Fibroblast of lung (primary cell): Measurements from ENCODE around the gene NECTIN4. TPM values are rescaled to one million over a fixed set of nuclear protein-coding genes. Genes with fewer than 3 reads are reported as not detected.

Experiments
- DNase-seq, 2 donors: peaks; one replicate each; pipeline versions ENCODE4 v3.0.0 to v3.0.0-alpha.2; 2010; ENCODE audit warnings: low read depth in 2 of 2
- H2AFZ ChIP-seq: 2 replicates; pipeline ENCODE4 v1.5.1; 2012; ENCODE audit warnings: low read length, control low read depth, inconsistent platforms
- H3K27ac ChIP-seq: 2 replicates; pipeline ENCODE4 v1.5.1; 2011; ENCODE audit warnings: low read length, control low read depth; ENCODE audit not compliant: insufficient read depth
- H3K27me3 ChIP-seq: 2 replicates; pipeline ENCODE4 v1.5.1; 2011; ENCODE audit warnings: mild to moderate bottlenecking, low read length; ENCODE audit not compliant: control insufficient read depth, insufficient read depth
- H3K36me3 ChIP-seq: 2 replicates; pipeline ENCODE4 v1.5.1; 2011; ENCODE audit warnings: low read length; ENCODE audit not compliant: control insufficient read depth, insufficient read depth
- H3K4me1 ChIP-seq: 2 replicates; pipeline ENCODE4 v1.5.1; 2011; ENCODE audit warnings: low read length; ENCODE audit not compliant: control insufficient read depth, insufficient read depth; ENCODE audit errors: extremely low read depth
- H3K4me2 ChIP-seq: 2 replicates; pipeline ENCODE4 v1.5.1; 2011; ENCODE audit warnings: low read length, control low read depth; ENCODE audit not compliant: insufficient read depth; ENCODE audit errors: extremely low read depth
- H3K4me3 ChIP-seq, 4 experiments: fragments of 200-600 bp in 1 of 4; sonication (generic) in 1 of 4; replicated peaks in 1 of 4; 2 replicates each; pipeline ENCODE4 v1.5.1; 2011 to 2016; ENCODE audit warnings: low read length in 4 of 4, low read depth in 3 of 4, mild to moderate bottlenecking in 3 of 4, control low read depth in 2 of 4, inconsistent platforms in 1 of 4, mixed read lengths in 1 of 4; ENCODE audit not compliant: insufficient read depth in 1 of 4; ENCODE audit errors: control extremely low read depth in 1 of 4
- H3K79me2 ChIP-seq: 2 replicates; pipeline ENCODE4 v1.5.1; 2012; ENCODE audit warnings: mild to moderate bottlenecking, low read length, inconsistent platforms; ENCODE audit not compliant: control insufficient read depth, insufficient read depth
- H3K9ac ChIP-seq: 2 replicates; pipeline ENCODE4 v1.5.1; 2011; ENCODE audit warnings: mild to moderate bottlenecking, low read length, control low read depth; ENCODE audit not compliant: insufficient read depth
- H3K9me3 ChIP-seq: 2 replicates; pipeline ENCODE4 v1.5.1; 2012; ENCODE audit warnings: low read depth, low read length; ENCODE audit not compliant: control insufficient read depth, insufficient read depth
- H4K20me1 ChIP-seq: 2 replicates; pipeline ENCODE4 v1.5.1; 2011; ENCODE audit warnings: low read length; ENCODE audit not compliant: control insufficient read depth, insufficient read depth; ENCODE audit errors: extremely low read depth
- EZH2 ChIP-seq: IDR thresholded peaks from 2 replicates; pipeline ENCODE4 v1.5.1; 2012; ENCODE audit warnings: low read length, control low read depth, mild to moderate bottlenecking; ENCODE audit errors: missing control alignments
- polyA plus RNA-seq, 2 donors: library from polyadenylated mRNA; depleted of rRNA in 1 of 2; stranded (reverse) in 1 of 2; unstranded in 1 of 2; fragments of >200 nt; gene quantifications; 2 replicates each; pipeline ENCODE4 v1.2.1, GENCODE V29; 2011 to 2012; ENCODE audit warnings: missing spikeins in 1 of 2
- total RNA-seq: library from RNA; depleted of rRNA; stranded (reverse); fragments of >200 nt; gene quantifications from 2 replicates; pipeline ENCODE4 v1.2.1, GENCODE V29; 2014
- TF ChIP-seq, protein P1 (sequence below), 2 donors: IDR thresholded peaks in 1 of 2; conservative IDR thresholded peaks in 1 of 2; 1 replicate in 1 of 2; 2 replicates in 1 of 2; pipeline ENCODE4 v1.5.1; 2011 to 2012; ENCODE audit warnings: low read length in 2 of 2, control low read depth in 1 of 2, inconsistent platforms in 1 of 2, low read depth in 1 of 2, mild to moderate bottlenecking in 1 of 2

Gene NECTIN4
- total and polyA plus RNA-seq, 2 donors (not counting 1 experiment from before 2014, with no cell fraction given): 0.16 to 0.33 TPM

GRCh38 chr1:161039154-161039545, 50.2 kb downstream of the NECTIN4 start:
- H3K79me2 ChIP-seq: peaks cover 11% of the 10 kb centered on the region
- no peaks in the 10 kb centered on the region for H3K27me3 ChIP-seq
- no peak for DNase-seq
- no peak overlapping the region for H3K4me3 ChIP-seq
- no peaks in the 10 kb centered on the region for H3K9me3 ChIP-seq
- H3K4me1 ChIP-seq: no peaks in the 10 kb centered on the region
- H3K27ac ChIP-seq: no peak overlapping the region
- H2AFZ ChIP-seq: no peak overlapping the region
- no peak for TF ChIP-seq EZH2
- TF ChIP-seq, protein P1, sequence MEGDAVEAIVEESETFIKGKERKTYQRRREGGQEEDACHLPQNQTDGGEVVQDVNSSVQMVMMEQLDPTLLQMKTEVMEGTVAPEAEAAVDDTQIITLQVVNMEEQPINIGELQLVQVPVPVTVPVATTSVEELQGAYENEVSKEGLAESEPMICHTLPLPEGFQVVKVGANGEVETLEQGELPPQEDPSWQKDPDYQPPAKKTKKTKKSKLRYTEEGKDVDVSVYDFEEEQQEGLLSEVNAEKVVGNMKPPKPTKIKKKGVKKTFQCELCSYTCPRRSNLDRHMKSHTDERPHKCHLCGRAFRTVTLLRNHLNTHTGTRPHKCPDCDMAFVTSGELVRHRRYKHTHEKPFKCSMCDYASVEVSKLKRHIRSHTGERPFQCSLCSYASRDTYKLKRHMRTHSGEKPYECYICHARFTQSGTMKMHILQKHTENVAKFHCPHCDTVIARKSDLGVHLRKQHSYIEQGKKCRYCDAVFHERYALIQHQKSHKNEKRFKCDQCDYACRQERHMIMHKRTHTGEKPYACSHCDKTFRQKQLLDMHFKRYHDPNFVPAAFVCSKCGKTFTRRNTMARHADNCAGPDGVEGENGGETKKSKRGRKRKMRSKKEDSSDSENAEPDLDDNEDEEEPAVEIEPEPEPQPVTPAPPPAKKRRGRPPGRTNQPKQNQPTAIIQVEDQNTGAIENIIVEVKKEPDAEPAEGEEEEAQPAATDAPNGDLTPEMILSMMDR (conservative IDR thresholded peaks at IDR 0.05 in 1 of 2, IDR thresholded peaks at IDR 0.05 in 1 of 2; ENCODE audit: low read depth in 1 of 2, low read length in 2 of 2): no peak
- peaks cover 25% of the 10 kb centered on the region for H3K36me3 ChIP-seq
- H3K4me2 ChIP-seq: no peak overlapping the region
- no peaks in the 10 kb centered on the region for H4K20me1 ChIP-seq
- H3K9ac ChIP-seq: no peak overlapping the region

DNA sequence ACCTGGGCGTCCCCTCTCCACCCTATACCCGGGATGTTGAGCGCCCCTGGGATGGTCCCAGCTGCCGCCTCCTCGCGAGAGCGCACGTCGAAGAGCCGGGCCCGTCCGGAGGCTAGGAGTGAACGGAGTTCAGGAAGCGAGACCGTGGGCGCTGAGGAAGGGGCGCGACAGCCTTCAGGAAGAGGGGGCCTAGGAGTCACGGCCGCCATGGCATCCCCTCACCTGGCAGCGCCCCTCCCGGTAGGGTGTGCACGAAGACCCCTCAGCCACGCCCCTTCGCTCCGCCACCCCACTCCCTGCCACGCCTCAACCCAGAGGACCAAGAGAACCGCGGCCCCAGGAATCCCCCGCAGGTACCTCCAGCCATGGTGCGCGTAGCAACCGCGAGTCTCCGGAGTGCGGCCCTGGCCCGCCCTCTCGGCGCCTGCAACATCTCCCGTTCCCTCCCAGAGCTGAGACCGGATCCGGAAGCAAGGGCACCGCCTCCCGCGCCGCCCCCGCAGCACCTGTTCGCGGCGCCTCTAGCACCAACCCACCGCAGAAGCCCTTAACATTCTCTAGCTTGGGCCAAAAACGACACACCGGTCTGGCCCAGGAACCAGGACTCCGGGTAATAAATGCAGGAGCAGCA, 50.7 kb downstream of the NECTIN4 start, which contains the start of gene TSTD1:
TSS of gene TSTD1 (minus strand) at position 442 of the 631 bp plus-strand sequence. CDS start at position 367, 75 bp downstream.
- Histone ChIP-seq H3K79me2 (peaks cover 7% of the 10 kb centered on the region), H3K36me3 (peaks cover 25% of the 10 kb centered on the region), H4K20me1 (no peaks in the 10 kb centered on the region), H3K4me3 (no peak within 1 kb of the TSS), H3K9me3 (no peaks in the 10 kb centered on the region), H3K27me3 (no peaks in the 10 kb centered on the region), H3K27ac (no peak within 1 kb of the TSS), H3K4me2 (no peak within 1 kb of the TSS), H3K9ac (no peak within 1 kb of the TSS), H3K4me1 (no peaks in the 10 kb centered on the region), H2AFZ (no peak within 1 kb of the TSS)
- TF ChIP-seq, protein P1 (conservative IDR thresholded peaks at IDR 0.05 in 1 of 2, IDR thresholded peaks at IDR 0.05 in 1 of 2; ENCODE audit: low read depth in 1 of 2, low read length in 2 of 2): no peak
- TF ChIP-seq EZH2: no peak
- no peak for DNase-seq

- Histone ChIP-seq H3K27ac (no peak overlapping the region), H4K20me1 (no peaks in the 10 kb centered on the region), H3K9ac (no peak overlapping the region), H3K79me2 (peaks cover 1% of the 10 kb centered on the region), H2AFZ (no peak overlapping the region), H3K4me3 (no peak overlapping the region), H3K36me3 (peaks cover 25% of the 10 kb centered on the region), H3K27me3 (no peaks in the 10 kb centered on the region), H3K9me3 (no peaks in the 10 kb centered on the region), H3K4me1 (no peaks in the 10 kb centered on the region), H3K4me2 (no peak overlapping the region)
- TF ChIP-seq, protein P1 (conservative IDR thresholded peaks at IDR 0.05 in 1 of 2, IDR thresholded peaks at IDR 0.05 in 1 of 2; ENCODE audit: low read depth in 1 of 2, low read length in 2 of 2): no peak
- no peak for TF ChIP-seq EZH2
- DNase-seq: no peak
Measured at GRCh38 chr1:161037661-161038522, 51.5 kb downstream of the NECTIN4 start.
